Measurements from ENCODE around the gene GINM1. TPM values are rescaled to one million over a fixed set of nuclear protein-coding genes. Genes with fewer than 3 reads are reported as not detected.

Gene GINM1
- total and polyA plus RNA-seq, 9 of the 15 experiments (the other 6 are each of a cell fraction or from before 2014, with no cell fraction given) = 5.0 to 19.3 (median 14.2) TPM

DNA sequence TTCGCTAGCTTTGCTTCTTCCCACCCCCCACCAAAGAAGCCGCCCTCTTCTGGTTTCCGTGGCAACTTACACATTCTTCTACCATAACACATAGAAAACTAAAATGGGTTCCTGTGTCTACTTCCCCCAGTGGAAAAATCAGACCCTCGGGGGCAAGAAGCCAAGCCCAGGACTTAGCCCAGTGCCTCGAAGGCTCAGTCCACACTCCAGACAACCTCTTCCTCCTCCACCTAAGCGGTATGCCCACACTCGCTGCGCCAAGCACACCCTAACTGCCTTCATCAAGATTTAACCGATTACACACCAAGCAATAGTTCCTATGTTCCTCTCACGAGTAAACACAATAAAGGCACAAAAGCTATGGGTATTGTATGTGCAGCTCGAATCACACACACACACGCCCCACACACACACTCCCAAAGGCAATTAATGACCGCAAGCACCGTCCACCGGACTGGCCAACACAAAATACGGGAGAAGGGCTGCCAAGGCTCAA, 20.9 kb upstream of the GINM1 start (continued):
- TF ChIP-seq ZNF133 (CRISPR knock-in tag; IDR thresholded peaks at IDR 0.05) (no peak), NKRF (IDR thresholded peaks at IDR 0.05; ENCODE audit: borderline replicate concordance) (no peak; the same call in 1 of the 2 replicates), ZNF644 (tag; IDR thresholded peaks at IDR 0.05; ENCODE audit: low read depth) (no peak), PRMT5 (CRISPR knock-in tag; IDR thresholded peaks at IDR 0.05) (no peak), ZNF232 (CRISPR knock-in tag; IDR thresholded peaks at IDR 0.05) (no peak), GATAD2B (IDR thresholded peaks at IDR 0.05; ENCODE audit: borderline replicate concordance) (no peak), HNRNPUL1 (IDR thresholded peaks at IDR 0.05; ENCODE audit: low read length) (no peak), ZNF507 (tag; conservative IDR thresholded peaks at IDR 0.05) (no peak), ZNF282 (CRISPR knock-in tag; IDR thresholded peaks at IDR 0.05) (no peak), FOSL1 (tag; conservative IDR thresholded peaks at IDR 0.05) (no peak; the same call in 1 of the 2 replicates), HMGN3 (IDR thresholded peaks at IDR 0.05; ENCODE audit: borderline replicate concordance, extremely low read depth, insufficient read length, low read depth, low read length) (no peak), POLR2G (IDR thresholded peaks at IDR 0.05; ENCODE audit: low read depth, low read length) (no peak), GATA2 (CRISPR knock-in tag; IDR thresholded peaks at IDR 0.05) (peak; percentile 48), ZSCAN32 (CRISPR knock-in tag; IDR thresholded peaks at IDR 0.05) (no peak), RCOR1 (IDR thresholded peaks at IDR 0.05; ENCODE audit: borderline replicate concordance in 1 of 2, low read depth in 2 of 2, low read length in 2 of 2) (no peak), ZBTB7A (IDR thresholded peaks at IDR 0.05; ENCODE audit: borderline replicate concordance, control insufficient read depth, low read depth, low read length) (no peak), ARHGAP35 (IDR thresholded peaks at IDR 0.05; ENCODE audit: partially characterized antibody) (peak; percentile 59), NONO (IDR thresholded peaks at IDR 0.05; ENCODE audit: low read depth in 2 of 2, low read length in 1 of 2) (no peak), ZC3H4 (CRISPR knock-in tag; IDR thresholded peaks at IDR 0.05; ENCODE audit: borderline replicate concordance) (peak; percentile 91; the same call in 1 of the 2 replicates), THAP7 (CRISPR knock-in tag; IDR thresholded peaks at IDR 0.05) (no peak), SRSF1 (IDR thresholded peaks at IDR 0.05; ENCODE audit: low read depth, low read length) (no peak), DPF2 (IDR thresholded peaks at IDR 0.05) (0 out of 2 replicates have a peak, but pooled peaks have one; percentile 47), CBFB (CRISPR knock-in tag; IDR thresholded peaks at IDR 0.05) (peak; percentile 63; the same call in 1 of the 2 replicates), PURB (CRISPR knock-in tag; IDR thresholded peaks at IDR 0.05; ENCODE audit: low read depth) (no peak; the same call in 1 of the 2 replicates), ATF4 (CRISPR knock-in tag; IDR thresholded peaks at IDR 0.05) (no peak)
- TF ChIP-seq, protein P1, sequence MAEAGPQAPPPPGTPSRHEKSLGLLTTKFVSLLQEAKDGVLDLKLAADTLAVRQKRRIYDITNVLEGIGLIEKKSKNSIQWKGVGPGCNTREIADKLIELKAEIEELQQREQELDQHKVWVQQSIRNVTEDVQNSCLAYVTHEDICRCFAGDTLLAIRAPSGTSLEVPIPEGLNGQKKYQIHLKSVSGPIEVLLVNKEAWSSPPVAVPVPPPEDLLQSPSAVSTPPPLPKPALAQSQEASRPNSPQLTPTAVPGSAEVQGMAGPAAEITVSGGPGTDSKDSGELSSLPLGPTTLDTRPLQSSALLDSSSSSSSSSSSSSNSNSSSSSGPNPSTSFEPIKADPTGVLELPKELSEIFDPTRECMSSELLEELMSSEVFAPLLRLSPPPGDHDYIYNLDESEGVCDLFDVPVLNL (CRISPR knock-in tag; IDR thresholded peaks at IDR 0.05; ENCODE audit: low read depth) = no peak

All from K562 (cell line).